Panc1 (cell line): ENCODE data around the gene MPRIP.

Source experiments
- CTCF ChIP-seq: fragments of 450-650 bp; IDR thresholded peaks from 2 replicates; pipeline ENCODE4 v1.5.1; 2017; ENCODE audit warnings: mild to moderate bottlenecking
- POLR2AphosphoS5 ChIP-seq: IDR thresholded peaks from 2 replicates; pipeline ENCODE4 v1.6.1; 2012; ENCODE audit warnings: mild to moderate bottlenecking, low read depth, low read length, moderate library complexity
- REST ChIP-seq, 2 experiments: IDR thresholded peaks; 2 replicates each; pipeline ENCODE4 v1.6.1; 2011 to 2012; ENCODE audit warnings: low read depth in 2 of 2, control low read depth in 1 of 2, low read length in 1 of 2, mild to moderate bottlenecking in 1 of 2, moderate library complexity in 1 of 2; ENCODE audit not compliant: insufficient read depth in 1 of 2
- SIN3A ChIP-seq: IDR thresholded peaks from 2 replicates; pipeline ENCODE4 v1.6.1; 2012; ENCODE audit warnings: low read depth, mild to moderate bottlenecking, low read length, moderate library complexity, borderline replicate concordance; ENCODE audit not compliant: insufficient read depth

- TF ChIP-seq CTCF = no peak
- no peak for TF ChIP-seq POLR2AphosphoS5
- no peak for TF ChIP-seq REST (IDR thresholded peaks at IDR 0.05; ENCODE audit: insufficient read depth in 1 of 2, low read depth in 2 of 2, low read length in 1 of 2)
- TF ChIP-seq SIN3A = no peak
Measured at GRCh38 chr17:17120294-17120693, 78.0 kb downstream of the MPRIP start.
